ENCODE results near the gene GAL3ST3.

GAL3ST3 gene

DNA sequence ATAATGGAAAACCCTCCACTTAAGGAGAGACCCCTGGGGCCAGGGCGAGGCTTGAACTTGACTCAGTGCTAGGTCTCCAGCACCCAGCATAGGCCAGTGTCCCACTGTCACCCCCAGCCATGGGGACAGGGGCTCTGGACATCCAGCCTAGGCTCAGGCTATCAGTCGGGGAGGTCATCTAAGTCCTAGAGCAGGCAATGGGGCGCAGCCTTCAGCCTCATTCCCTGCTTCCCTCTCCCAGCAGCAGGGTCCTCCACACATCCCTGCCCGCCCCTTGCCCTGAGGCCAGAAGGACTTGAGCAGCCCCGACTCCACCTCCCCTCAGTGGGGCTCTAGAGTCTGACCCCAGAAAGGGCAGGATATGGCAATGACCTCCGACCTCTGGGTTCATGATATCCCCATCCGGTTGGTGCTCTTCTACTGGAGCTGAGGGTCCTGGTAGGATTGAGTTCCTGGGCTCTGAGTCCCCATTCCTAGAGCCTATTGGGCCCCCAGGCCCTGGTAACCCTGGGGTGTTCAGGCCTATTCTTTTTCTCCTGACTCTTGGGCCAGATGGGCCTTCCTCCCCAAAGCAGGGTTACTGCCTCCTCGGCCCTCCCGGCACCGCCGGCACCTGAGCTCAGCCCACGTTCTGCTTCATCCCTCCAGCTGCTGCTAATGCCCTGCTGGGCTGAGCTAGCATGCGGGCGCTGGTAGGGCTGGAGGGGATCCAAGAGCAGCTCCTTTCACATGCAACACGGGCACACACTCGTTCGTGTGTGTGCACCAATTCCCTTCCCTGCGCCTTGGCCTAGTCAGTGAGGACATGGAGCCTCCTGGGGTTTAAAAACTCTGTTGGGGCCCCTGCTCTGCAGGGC is 32.8 kb downstream of the GAL3ST3 start:
- TF ChIP-seq, protein P1, sequence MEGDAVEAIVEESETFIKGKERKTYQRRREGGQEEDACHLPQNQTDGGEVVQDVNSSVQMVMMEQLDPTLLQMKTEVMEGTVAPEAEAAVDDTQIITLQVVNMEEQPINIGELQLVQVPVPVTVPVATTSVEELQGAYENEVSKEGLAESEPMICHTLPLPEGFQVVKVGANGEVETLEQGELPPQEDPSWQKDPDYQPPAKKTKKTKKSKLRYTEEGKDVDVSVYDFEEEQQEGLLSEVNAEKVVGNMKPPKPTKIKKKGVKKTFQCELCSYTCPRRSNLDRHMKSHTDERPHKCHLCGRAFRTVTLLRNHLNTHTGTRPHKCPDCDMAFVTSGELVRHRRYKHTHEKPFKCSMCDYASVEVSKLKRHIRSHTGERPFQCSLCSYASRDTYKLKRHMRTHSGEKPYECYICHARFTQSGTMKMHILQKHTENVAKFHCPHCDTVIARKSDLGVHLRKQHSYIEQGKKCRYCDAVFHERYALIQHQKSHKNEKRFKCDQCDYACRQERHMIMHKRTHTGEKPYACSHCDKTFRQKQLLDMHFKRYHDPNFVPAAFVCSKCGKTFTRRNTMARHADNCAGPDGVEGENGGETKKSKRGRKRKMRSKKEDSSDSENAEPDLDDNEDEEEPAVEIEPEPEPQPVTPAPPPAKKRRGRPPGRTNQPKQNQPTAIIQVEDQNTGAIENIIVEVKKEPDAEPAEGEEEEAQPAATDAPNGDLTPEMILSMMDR (IDR thresholded peaks at IDR 0.05), result no peak
- no peak for TF ChIP-seq ZFX (IDR thresholded peaks at IDR 0.05; ENCODE audit: borderline replicate concordance)
- H3K27ac ChIP-seq, result no peak overlapping the region

DNA sequence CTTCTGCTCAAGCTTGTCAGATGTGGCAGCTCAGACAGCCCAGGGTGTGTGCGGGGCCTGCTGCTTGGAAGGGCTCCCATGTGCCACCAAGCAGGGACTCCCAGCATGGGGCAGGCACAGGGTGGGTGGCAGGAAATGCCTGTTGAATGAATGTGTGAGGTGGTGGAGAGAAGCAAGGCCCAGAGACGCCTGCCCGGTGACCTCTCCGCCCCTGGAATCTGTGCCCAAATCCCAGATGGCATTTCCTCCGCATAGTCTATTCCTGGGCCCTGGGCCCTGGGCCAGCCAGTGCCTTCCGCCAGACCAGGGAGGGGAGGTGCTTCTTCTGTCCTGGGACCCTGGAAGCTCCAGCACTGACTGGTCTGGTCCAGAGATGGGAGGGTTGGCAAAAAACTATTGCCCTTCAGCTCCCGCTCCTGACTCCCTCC is 33.5 kb downstream of the GAL3ST3 start:
- no peak overlapping the region for H3K27ac ChIP-seq
- TF ChIP-seq, protein P1 (IDR thresholded peaks at IDR 0.05), result no peak

DNA sequence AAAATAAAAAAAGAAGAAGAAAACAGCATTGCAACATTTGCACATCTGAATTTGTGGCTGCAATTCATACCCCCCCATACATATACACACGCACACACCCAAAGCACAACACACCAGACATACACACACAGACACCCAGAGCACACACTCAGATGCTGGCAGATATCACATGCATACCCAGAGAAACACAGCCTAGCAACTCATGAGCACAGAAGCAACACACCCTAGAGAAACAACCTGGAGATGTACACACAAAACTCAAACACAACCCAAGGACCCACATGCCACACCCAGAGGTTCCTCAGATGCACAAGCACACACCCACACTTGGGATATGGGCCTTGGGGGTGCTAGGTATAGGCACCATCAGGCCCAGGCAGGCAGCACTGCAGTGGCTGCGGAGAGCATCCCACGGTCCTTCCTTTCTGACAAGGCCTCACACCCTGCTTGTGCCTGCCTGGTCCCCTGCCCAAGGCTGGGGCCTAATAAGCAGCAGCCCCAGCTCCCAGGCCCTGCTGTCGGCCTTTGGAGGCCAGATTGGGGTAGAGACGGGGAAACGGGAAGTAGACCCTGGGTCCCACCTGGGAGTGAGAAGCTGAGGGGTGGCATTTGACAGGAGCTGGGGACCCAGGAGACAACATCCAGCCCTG is 34.0 kb downstream of the GAL3ST3 start:
- TF ChIP-seq, protein P1 (IDR thresholded peaks at IDR 0.05), result no peak
- TF ChIP-seq ZFX (IDR thresholded peaks at IDR 0.05; ENCODE audit: borderline replicate concordance), result no peak
- no peak overlapping the region for H3K27ac ChIP-seq

DNA sequence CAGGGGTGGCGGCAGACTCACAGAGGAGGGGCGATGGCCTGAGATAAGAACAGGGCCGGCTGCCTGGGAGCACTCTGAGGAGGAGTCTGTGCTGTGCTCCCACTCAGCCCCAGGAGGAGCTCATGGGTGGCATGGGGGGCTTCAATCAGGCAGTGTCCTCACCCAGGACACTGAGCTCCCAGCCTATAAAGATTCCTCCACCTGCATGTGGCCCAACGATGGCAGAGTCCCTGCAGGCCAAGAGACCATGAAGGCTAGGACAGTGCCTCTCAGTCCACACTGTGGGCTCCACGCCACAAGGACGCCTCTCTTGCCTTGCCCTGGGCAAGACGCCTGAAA is 35.2 kb downstream of the GAL3ST3 start:
- TF ChIP-seq, protein P1 (IDR thresholded peaks at IDR 0.05), result no peak
- TF ChIP-seq ZFX (IDR thresholded peaks at IDR 0.05; ENCODE audit: borderline replicate concordance), result no peak
- no peak overlapping the region for H3K27ac ChIP-seq

DNA sequence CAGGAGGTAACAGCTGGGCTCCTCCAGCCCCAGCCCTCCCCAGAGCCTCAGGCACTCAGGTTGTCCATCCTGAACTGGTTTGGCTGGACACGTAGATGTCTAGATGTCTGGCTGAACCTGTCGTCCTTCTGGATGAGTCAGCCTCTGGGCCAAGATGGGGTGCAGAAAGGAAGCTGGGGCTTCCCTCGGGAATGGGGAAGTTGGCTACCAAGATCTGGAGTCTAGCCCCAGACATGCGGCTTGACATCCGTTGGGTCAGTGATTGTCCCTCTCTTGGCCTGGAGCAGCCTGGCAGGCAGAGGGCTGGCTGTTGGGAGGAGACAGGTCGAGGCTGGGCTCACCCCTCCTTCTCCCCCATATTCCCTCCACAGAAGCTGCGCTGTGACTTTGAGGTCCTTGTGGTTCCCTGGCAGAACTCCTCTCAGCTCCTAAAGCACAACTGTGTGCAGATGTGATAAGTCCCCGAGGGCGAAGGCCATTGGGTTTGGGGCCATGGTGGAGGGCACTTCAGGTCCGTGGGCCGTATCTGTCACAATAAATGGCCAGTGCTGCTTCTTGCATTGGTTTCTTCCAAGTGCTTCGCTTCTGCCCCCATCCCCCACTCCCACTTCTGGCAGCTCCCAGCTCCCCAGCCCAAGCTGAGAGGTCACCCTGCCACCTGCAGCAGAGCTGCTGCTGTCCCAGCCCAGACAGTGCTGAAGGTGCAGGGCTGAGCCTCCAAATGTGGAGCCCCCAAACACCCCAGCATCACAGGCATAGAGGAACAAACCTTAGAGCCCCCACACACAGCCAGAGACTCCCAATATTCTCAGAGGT is 35.8 kb downstream of the GAL3ST3 start:
- no peak for TF ChIP-seq ZFX (IDR thresholded peaks at IDR 0.05; ENCODE audit: borderline replicate concordance)
- TF ChIP-seq, protein P1 (IDR thresholded peaks at IDR 0.05), result no peak
- H3K27ac ChIP-seq, result no peak overlapping the region

DNA sequence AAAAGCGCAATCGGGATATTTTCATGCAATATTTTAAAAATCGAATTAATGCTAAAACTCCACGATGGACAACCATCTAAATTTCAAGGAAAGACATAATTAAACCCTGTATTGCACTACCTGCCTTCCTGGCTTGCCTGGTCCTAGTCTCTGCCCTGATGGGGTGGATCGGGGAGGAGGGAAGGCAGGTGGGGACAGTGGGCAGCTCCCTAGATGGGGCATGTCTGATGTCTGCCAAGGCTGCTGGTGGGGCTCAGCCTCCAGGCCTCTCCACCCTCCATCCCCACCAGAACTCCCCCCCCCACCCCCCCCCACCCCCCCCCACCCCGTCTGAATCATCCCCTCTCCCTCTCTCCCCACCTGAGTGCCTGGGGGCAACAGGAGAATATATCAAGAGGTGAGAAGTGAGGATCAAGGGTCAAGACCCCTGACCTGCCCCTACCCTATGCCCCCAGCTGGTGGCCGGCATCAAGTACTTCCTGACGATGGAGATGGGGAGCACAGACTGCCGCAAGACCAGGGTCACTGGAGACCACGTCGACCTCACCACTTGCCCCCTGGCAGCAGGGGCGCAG is 36.5 kb downstream of the GAL3ST3 start:
- TF ChIP-seq ZFX (IDR thresholded peaks at IDR 0.05; ENCODE audit: borderline replicate concordance), result no peak
- TF ChIP-seq, protein P1 (IDR thresholded peaks at IDR 0.05), result no peak
- no peak overlapping the region for H3K27ac ChIP-seq
